ENCODE measurements around the gene HPCAL1.
"Not testable (repeated sequence)": the region's sequence is repeated elsewhere in the genome, so short reads cannot be mapped to it uniquely, and the experiment has no call there.

Gene HPCAL1

GRCh38 chr2:10428355-10428754, 125.7 kb downstream of the HPCAL1 start:
- DNase-seq, result no peak

- DNase-seq, result no peak
Observed at GRCh38 chr2:10428924-10429323, 126.2 kb downstream of the HPCAL1 start.

- no peak for DNase-seq
Observed at GRCh38 chr2:10430886-10431622, 128.3 kb downstream of the HPCAL1 start.

GRCh38 chr2:10431797-10432196, 129.1 kb downstream of the HPCAL1 start:
- DNase-seq, result no peak

- no peak for DNase-seq
Observed at GRCh38 chr2:10432311-10433181, 129.8 kb downstream of the HPCAL1 start.

- no peak for DNase-seq
Observed at GRCh38 chr2:10433264-10433946, 130.7 kb downstream of the HPCAL1 start.

GRCh38 chr2:10433947-10434885, 131.5 kb downstream of the HPCAL1 start:
- DNase-seq, result no peak

- DNase-seq, result peak; percentile 79 to 80
Observed at GRCh38 chr2:10434886-10435819, 132.4 kb downstream of the HPCAL1 start.

GRCh38 chr2:10435820-10436204, 133.1 kb downstream of the HPCAL1 start:
- DNase-seq, result no peak

GRCh38 chr2:10436583-10437110, 133.9 kb downstream of the HPCAL1 start:
- DNase-seq, result no peak

- DNase-seq, result no peak
Observed at GRCh38 chr2:10437806-10438205, 135.1 kb downstream of the HPCAL1 start.

- DNase-seq, result no peak
Observed at GRCh38 chr2:10438688-10439087, 136.0 kb downstream of the HPCAL1 start.

GRCh38 chr2:10439185-10439879, 136.6 kb downstream of the HPCAL1 start:
- DNase-seq, result no peak

GRCh38 chr2:10439971-10440370, 137.3 kb downstream of the HPCAL1 start:
- no peak for DNase-seq

- no peak for DNase-seq
Observed at GRCh38 chr2:10440736-10441135, 138.0 kb downstream of the HPCAL1 start.

GRCh38 chr2:10441948-10442347, 139.2 kb downstream of the HPCAL1 start:
- no peak for DNase-seq

- not testable (repeated sequence) for DNase-seq
Observed at GRCh38 chr2:10442469-10443126, 139.9 kb downstream of the HPCAL1 start.

GRCh38 chr2:10444463-10444862, 141.8 kb downstream of the HPCAL1 start:
- peak; percentile 60 to 75 for DNase-seq

- no peak for DNase-seq
Observed at GRCh38 chr2:10446631-10447030, 143.9 kb downstream of the HPCAL1 start.
